Bronchial epithelial cell (primary cell): Measurements from ENCODE around the gene XAF1. TPM values are rescaled to one million over a fixed set of nuclear protein-coding genes. Genes with fewer than 3 reads are reported as not detected.
A peak's percentile ranks its signal among the peaks of the same experiment; 100 is the strongest.

Experiments used
- DNase-seq: peaks from one replicate; pipeline ENCODE4 v3.0.0-alpha.2; 2010; ENCODE audit warnings: low read depth
- FAIRE-seq: peaks from 2 replicates; lab custom pipeline; 2011; peaks lifted over from hg19 to GRCh38; lab: Jason Lieb, UNC
- H3K27me3 ChIP-seq: 2 replicates; pipeline ENCODE4 v1.5.1; 2011; ENCODE audit warnings: low read length; ENCODE audit not compliant: control insufficient read depth, insufficient read depth
- H3K36me3 ChIP-seq: 2 replicates; pipeline ENCODE4 v1.5.1; 2011; ENCODE audit warnings: low read length; ENCODE audit not compliant: control insufficient read depth, insufficient read depth
- H3K4me3 ChIP-seq: 2 replicates; pipeline ENCODE4 v1.5.1; 2011; ENCODE audit warnings: mild to moderate bottlenecking, low read depth, low read length, control low read depth
- total RNA-seq: library from RNA; depleted of rRNA; stranded (reverse); fragments of >200 nt; gene quantifications from 2 replicates; pipeline ENCODE4 v1.2.1, GENCODE V29; 2014
- TF ChIP-seq, protein P1 (sequence below): IDR thresholded peaks from 2 replicates; pipeline ENCODE4 v1.5.1; 2011; ENCODE audit warnings: mild to moderate bottlenecking, moderate library complexity, low read length, control low read depth, inconsistent platforms; ENCODE audit not compliant: insufficient read depth, severe bottlenecking

Gene XAF1, protein sequence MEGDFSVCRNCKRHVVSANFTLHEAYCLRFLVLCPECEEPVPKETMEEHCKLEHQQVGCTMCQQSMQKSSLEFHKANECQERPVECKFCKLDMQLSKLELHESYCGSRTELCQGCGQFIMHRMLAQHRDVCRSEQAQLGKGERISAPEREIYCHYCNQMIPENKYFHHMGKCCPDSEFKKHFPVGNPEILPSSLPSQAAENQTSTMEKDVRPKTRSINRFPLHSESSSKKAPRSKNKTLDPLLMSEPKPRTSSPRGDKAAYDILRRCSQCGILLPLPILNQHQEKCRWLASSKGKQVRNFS
- under 0.01 and 0.53 TPM in 2 replicates for total RNA-seq

DNA sequence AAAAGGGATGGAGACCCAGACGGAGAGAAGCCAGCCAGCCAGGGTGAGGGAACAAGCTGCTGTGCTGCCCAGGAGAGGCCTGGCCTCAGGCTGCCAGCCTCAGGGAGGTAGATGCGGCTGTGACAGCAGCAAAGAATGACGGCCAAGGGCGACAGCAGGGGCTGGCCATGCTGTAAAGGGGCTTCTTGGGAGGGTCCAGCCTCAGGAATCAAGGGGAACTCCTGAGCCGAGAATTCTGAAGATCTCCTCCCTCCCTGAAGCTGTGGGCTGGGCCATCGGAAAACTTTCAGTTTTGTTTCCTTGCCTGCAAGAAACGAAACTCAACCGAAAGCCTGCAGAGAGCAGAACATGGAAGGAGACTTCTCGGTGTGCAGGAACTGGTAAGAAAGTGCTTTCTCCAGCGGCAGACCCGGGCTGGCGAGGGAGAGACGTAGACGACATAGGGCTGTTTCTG is at the start of gene XAF1:
Gene XAF1, plus strand, starts transcription at position 316 of the 454 bp plus-strand sequence. Its CDS starts 33 bp downstream, at position 349.
- FAIRE-seq (no peak), DNase-seq (peak; percentile 8)
- TF ChIP-seq, protein P1, sequence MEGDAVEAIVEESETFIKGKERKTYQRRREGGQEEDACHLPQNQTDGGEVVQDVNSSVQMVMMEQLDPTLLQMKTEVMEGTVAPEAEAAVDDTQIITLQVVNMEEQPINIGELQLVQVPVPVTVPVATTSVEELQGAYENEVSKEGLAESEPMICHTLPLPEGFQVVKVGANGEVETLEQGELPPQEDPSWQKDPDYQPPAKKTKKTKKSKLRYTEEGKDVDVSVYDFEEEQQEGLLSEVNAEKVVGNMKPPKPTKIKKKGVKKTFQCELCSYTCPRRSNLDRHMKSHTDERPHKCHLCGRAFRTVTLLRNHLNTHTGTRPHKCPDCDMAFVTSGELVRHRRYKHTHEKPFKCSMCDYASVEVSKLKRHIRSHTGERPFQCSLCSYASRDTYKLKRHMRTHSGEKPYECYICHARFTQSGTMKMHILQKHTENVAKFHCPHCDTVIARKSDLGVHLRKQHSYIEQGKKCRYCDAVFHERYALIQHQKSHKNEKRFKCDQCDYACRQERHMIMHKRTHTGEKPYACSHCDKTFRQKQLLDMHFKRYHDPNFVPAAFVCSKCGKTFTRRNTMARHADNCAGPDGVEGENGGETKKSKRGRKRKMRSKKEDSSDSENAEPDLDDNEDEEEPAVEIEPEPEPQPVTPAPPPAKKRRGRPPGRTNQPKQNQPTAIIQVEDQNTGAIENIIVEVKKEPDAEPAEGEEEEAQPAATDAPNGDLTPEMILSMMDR, result no peak
- Histone ChIP-seq H3K4me3 (no peak within 1 kb of the TSS), H3K36me3 (no peaks in the 10 kb centered on the region), H3K27me3 (no peaks in the 10 kb centered on the region)

DNA sequence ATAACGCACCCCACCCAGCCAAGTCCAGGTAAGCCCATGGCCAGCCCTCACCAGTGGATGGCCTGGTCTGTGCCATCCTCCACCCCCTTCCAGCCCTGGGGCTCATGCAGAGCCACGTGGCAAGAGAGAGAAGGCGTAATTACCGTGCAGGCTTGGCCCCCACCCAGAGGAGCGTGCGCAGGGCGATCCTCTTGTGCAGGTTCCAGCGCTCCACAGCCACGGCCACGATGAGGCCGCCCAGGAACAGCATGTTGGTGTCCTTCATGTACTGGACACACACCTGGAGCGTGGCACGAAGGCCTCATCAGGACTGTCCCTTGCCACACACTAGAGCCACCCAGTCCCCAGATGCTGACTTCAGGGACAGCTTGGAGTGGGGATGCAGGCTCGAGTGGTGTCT is 49.3 kb upstream of the XAF1 start:
- FAIRE-seq (no peak), DNase-seq (no peak)
- TF ChIP-seq, protein P1, result no peak
- H3K36me3 ChIP-seq, result no peaks in the 10 kb centered on the region
- H3K27me3 ChIP-seq, result peaks cover 2% of the 10 kb centered on the region
- H3K4me3 ChIP-seq, result no peak overlapping the region

DNA sequence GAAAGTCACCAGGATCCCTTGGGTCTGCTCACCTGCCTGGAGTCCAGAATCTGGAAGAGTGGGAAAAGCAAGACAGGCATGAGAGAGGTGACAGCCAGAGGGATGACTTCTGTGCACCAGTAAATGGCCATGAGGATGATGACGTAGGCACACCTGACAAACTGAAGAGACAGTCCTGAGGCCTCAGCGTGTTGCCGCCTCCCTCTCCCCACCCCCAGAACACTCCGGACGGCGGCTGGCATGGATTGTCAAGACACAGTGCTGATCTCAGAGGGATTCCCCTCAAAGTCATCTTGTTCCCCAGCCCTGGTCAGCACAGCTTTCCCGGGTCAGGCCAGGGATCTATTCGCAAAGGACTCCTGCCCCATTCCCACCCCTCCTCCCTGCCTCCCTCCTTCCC is 48.9 kb upstream of the XAF1 start:
- H3K27me3 ChIP-seq, result peaks cover 2% of the 10 kb centered on the region
- TF ChIP-seq, protein P1, result no peak
- DNase-seq (no peak), FAIRE-seq (no peak)
- no peaks in the 10 kb centered on the region for H3K36me3 ChIP-seq
- no peak overlapping the region for H3K4me3 ChIP-seq

DNA sequence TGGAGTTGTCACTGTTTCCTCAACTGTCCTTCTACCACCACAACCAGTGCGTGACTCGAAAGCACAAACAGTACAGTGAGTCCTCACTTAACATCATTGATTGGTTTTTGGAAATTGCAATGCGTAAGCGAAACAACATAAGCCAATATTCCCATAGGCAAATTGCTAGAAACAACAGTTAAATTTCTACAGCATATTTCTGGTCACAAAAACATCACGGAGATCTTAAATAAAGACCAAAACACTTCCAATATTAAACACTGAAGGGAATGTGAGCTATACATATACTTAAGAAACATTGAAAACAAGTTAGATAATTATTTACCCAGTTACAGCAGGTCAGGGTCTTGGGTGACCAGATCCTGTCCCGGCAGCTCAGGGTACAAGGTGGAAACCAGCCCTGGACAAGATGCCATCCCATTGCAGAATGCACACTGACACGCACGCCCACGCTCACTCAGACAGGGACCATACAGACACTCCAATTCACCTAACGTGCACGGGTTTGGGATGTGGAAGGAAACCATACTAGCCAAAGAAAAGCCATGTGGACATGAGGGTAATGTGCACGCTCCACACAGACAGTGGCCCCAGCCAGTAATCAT is 47.4 kb upstream of the XAF1 start:
- Histone ChIP-seq H3K4me3 (no peak overlapping the region), H3K27me3 (peaks cover 2% of the 10 kb centered on the region), H3K36me3 (no peaks in the 10 kb centered on the region)
- TF ChIP-seq, protein P1, result no peak
- FAIRE-seq, result no peak
- no peak for DNase-seq

DNA sequence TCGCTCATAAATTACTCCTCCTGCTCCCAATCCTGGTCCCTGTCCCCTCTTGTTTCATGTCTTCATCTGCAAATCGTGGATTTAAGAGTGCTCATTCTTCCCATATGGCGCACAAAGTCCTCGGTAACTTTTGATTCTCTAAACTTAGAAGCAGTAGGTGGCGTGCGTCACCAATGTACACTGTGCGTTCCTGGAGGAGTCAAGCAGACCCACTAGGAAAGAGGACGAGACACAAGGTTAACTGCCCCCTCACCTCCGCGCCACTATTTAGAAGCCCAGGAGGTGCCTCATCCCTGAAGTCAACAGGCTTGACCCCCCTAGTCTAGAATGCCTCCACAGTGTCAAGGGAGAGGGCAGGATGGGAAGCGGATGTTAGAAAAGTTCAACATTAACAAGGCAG is 45.5 kb upstream of the XAF1 start:
- Histone ChIP-seq H3K36me3 (no peaks in the 10 kb centered on the region), H3K27me3 (peaks cover 2% of the 10 kb centered on the region), H3K4me3 (no peak overlapping the region)
- DNase-seq (no peak), FAIRE-seq (no peak)
- TF ChIP-seq, protein P1, result no peak
